Measurements from ENCODE around the gene EXD1. TPM values are rescaled to one million over a fixed set of nuclear protein-coding genes. Genes with fewer than 3 reads are reported as not detected.

EXD1 gene
- total and polyA plus RNA-seq, 2 of the 13 experiments (the other 11 are each of a cell fraction or from before 2014, with no cell fraction given) = not detected

- Histone ChIP-seq H3K4me3 (replicated peaks in 1 of 3; ENCODE audit: insufficient read depth in 1 of 3, low read depth in 2 of 3, low read length in 3 of 3) (no peak overlapping the region), H3K36me3 (replicated peaks in 1 of 2; ENCODE audit: control insufficient read depth in 1 of 2, insufficient read depth in 2 of 2, low read length in 2 of 2) (peaks cover 1 to 14% of the 10 kb centered on the region in 2 experiments; a peak in 2 of 5 replicates), H3K27me3 (ENCODE audit: control insufficient read depth in 1 of 2, insufficient read depth in 2 of 2, low read length in 2 of 2) (no peaks in the 10 kb centered on the region; a peak in 1 of 5 replicates), H4K20me1 (ENCODE audit: insufficient read depth, low read length) (no peaks in the 10 kb centered on the region), H3K9ac (ENCODE audit: insufficient read depth, low read depth, low read length) (no peak overlapping the region), H3K9me3 (ENCODE audit: low read length) (no peaks in the 10 kb centered on the region), H3K4me1 (ENCODE audit: insufficient read depth, low read length) (peaks cover 44% of the 10 kb centered on the region), H2AFZ (ENCODE audit: low read length) (no peak overlapping the region), H3K27ac (ENCODE audit: extremely low read length, insufficient read depth, low read length) (peak overlapping the region; percentile 66), H3K4me2 (ENCODE audit: low read depth, low read length) (no peak overlapping the region), H3K79me2 (ENCODE audit: insufficient read depth, low read length) (peaks cover 9% of the 10 kb centered on the region)
- POLR2A ChIA-PET = no interaction called here
- intact Hi-C loops (cut with micrococcal nuclease; ENCODE audit: unreplicated experiment) = loop anchor here (5.0 kb wide), 2 partner anchors 47 to 213 kb away; partner anchors contain the start of genes CHP1, EXD1 and ITPKA
- CTCF ChIA-PET (ENCODE audit: low intra/inter-chr PET ratio, low total read pairs) = no interaction called here
- DNase-seq (ENCODE audit: low spot score) (peak; percentile 42), FAIRE-seq (peak; percentile 61), ATAC-seq (peak; percentile 46)
- in situ Hi-C loops (cut with HindIII; ENCODE audit: extremely low pct_ligation_motif_present, low pct_unique_long_range_greater_than_20kb) = loop anchor here (5.0 kb wide), 1 partner anchor 53 kb away; the partner anchor contains the start of genes NUSAP1 and OIP5
- TSS peak; percentile 11 for BruUV-seq (replicated peaks)
- WGBS (ENCODE audit: low lambda C conversion rate) = 81% methylated on average over 1 of the region's 1 CpG
- TF ChIP-seq ZNF333 (CRISPR knock-in tag; IDR thresholded peaks at IDR 0.05; ENCODE audit: borderline replicate concordance) = no peak
- TF ChIP-seq, protein P1, sequence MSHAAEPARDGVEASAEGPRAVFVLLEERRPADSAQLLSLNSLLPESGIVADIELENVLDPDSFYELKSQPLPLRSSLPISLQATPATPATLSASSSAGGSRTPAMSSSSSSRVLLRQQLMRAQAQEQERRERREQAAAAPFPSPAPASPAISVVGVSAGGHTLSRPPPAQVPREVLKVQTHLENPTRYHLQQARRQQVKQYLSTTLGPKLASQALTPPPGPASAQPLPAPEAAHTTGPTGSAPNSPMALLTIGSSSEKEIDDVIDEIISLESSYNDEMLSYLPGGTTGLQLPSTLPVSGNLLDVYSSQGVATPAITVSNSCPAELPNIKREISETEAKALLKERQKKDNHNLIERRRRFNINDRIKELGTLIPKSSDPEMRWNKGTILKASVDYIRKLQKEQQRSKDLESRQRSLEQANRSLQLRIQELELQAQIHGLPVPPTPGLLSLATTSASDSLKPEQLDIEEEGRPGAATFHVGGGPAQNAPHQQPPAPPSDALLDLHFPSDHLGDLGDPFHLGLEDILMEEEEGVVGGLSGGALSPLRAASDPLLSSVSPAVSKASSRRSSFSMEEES (CRISPR knock-in tag; IDR thresholded peaks at IDR 0.05) = no peak
- peak; percentile 65 for TF ChIP-seq TCF7 (IDR thresholded peaks at IDR 0.05; ENCODE audit: low read depth)
- TF ChIP-seq TEAD2 (CRISPR knock-in tag; IDR thresholded peaks at IDR 0.05) = no peak
- TF ChIP-seq HDAC1 (CRISPR knock-in tag; IDR thresholded peaks at IDR 0.05) = 0 out of 2 replicates have a peak, but pooled peaks have one; percentile 4
- TF ChIP-seq, protein P2, sequence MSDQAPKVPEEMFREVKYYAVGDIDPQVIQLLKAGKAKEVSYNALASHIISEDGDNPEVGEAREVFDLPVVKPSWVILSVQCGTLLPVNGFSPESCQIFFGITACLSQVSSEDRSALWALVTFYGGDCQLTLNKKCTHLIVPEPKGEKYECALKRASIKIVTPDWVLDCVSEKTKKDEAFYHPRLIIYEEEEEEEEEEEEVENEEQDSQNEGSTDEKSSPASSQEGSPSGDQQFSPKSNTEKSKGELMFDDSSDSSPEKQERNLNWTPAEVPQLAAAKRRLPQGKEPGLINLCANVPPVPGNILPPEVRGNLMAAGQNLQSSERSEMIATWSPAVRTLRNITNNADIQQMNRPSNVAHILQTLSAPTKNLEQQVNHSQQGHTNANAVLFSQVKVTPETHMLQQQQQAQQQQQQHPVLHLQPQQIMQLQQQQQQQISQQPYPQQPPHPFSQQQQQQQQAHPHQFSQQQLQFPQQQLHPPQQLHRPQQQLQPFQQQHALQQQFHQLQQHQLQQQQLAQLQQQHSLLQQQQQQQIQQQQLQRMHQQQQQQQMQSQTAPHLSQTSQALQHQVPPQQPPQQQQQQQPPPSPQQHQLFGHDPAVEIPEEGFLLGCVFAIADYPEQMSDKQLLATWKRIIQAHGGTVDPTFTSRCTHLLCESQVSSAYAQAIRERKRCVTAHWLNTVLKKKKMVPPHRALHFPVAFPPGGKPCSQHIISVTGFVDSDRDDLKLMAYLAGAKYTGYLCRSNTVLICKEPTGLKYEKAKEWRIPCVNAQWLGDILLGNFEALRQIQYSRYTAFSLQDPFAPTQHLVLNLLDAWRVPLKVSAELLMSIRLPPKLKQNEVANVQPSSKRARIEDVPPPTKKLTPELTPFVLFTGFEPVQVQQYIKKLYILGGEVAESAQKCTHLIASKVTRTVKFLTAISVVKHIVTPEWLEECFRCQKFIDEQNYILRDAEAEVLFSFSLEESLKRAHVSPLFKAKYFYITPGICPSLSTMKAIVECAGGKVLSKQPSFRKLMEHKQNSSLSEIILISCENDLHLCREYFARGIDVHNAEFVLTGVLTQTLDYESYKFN (CRISPR knock-in tag; conservative IDR thresholded peaks at IDR 0.05) = peak; percentile 52
- TF ChIP-seq RBM22 (optimal IDR thresholded peaks at IDR 0.05; ENCODE audit: low read length) = peak; percentile 42
- no peak for TF ChIP-seq SMAD9 (CRISPR knock-in tag; IDR thresholded peaks at IDR 0.05)
- TF ChIP-seq ZNF468 (CRISPR knock-in tag; IDR thresholded peaks at IDR 0.05) = no peak
- TF ChIP-seq ONECUT2 (CRISPR knock-in tag; IDR thresholded peaks at IDR 0.05) = peak; percentile 67
- no peak for TF ChIP-seq ZNF431 (CRISPR knock-in tag; IDR thresholded peaks at IDR 0.05; ENCODE audit: borderline replicate concordance, low read depth)
- TF ChIP-seq SAP130 (CRISPR knock-in tag; IDR thresholded peaks at IDR 0.05; ENCODE audit: low read depth) = 0 out of 2 replicates have a peak, but pooled peaks have one; percentile 31
- TF ChIP-seq SALL1 (CRISPR knock-in tag; IDR thresholded peaks at IDR 0.05) = peak; percentile 37; the same call in 1 of the 2 replicates
- TF ChIP-seq ZNF644 (CRISPR knock-in tag; IDR thresholded peaks at IDR 0.05; ENCODE audit: low read depth) = 0 out of 2 replicates have a peak, but pooled peaks have one; percentile 16
- no peak for TF ChIP-seq GRHL1 (CRISPR knock-in tag; conservative IDR thresholded peaks at IDR 0.05)
- TF ChIP-seq CHD2 (IDR thresholded peaks at IDR 0.05; ENCODE audit: low read depth, low read length) = no peak
These were observed 49.2 kb upstream of the EXD1 start for GRCh38 chr15:41279535-41280283.

Measured in HepG2 (cell line).